Stimulated activated naive CD4-positive, alpha-beta T cell (primary cell): ENCODE data around the gene CAPRIN2.
A peak's percentile ranks its signal among the peaks of the same experiment; 100 is the strongest.

ENCODE experiments used
- DNase-seq, 6 experiments: peaks; one replicate each; lab custom pipeline; 2025; lab: John Stamatoyannopoulos, UW

Gene CAPRIN2

GRCh38 chr12:30754750-30755394 is at the start of gene CAPRIN2:
Gene CAPRIN2 (minus strand): TSS chr12:30754951. CDS start chr12:30753520, 1,431 bp downstream.
- peak; percentile 85 to 90 (median 89) for DNase-seq

GRCh38 chr12:30797689-30798088 is 42.9 kb upstream of the CAPRIN2 start:
- DNase-seq, result no peak

GRCh38 chr12:30796891-30797371 is 42.2 kb upstream of the CAPRIN2 start:
- DNase-seq, result no peak

GRCh38 chr12:30796313-30796780 is 41.6 kb upstream of the CAPRIN2 start:
- no peak for DNase-seq

GRCh38 chr12:30795410-30796312 is 40.9 kb upstream of the CAPRIN2 start:
- DNase-seq, result peak in 1 of 6 experiments; percentile 5

GRCh38 chr12:30794591-30795409 is 40.0 kb upstream of the CAPRIN2 start:
- no peak for DNase-seq

GRCh38 chr12:30794020-30794419 is 39.3 kb upstream of the CAPRIN2 start:
- no peak for DNase-seq

GRCh38 chr12:30792648-30793499 is 38.1 kb upstream of the CAPRIN2 start:
- no peak for DNase-seq

- no peak for DNase-seq
These were observed 37.3 kb upstream of the CAPRIN2 start for GRCh38 chr12:30792085-30792484.

GRCh38 chr12:30788754-30789153 is 34.0 kb upstream of the CAPRIN2 start:
- DNase-seq, result no peak

GRCh38 chr12:30785630-30786029 is 30.9 kb upstream of the CAPRIN2 start:
- no peak for DNase-seq

GRCh38 chr12:30784508-30784907 is 29.8 kb upstream of the CAPRIN2 start:
- DNase-seq, result no peak

GRCh38 chr12:30783946-30784345 is 29.2 kb upstream of the CAPRIN2 start:
- DNase-seq, result no peak

GRCh38 chr12:30782316-30783173 is 27.8 kb upstream of the CAPRIN2 start:
- DNase-seq, result no peak

- no peak for DNase-seq
These were observed 24.8 kb upstream of the CAPRIN2 start for GRCh38 chr12:30779578-30779977.

GRCh38 chr12:30779178-30779577 is 24.4 kb upstream of the CAPRIN2 start:
- no peak for DNase-seq

GRCh38 chr12:30774599-30774998 is 19.8 kb upstream of the CAPRIN2 start:
- DNase-seq, result no peak

- no peak for DNase-seq
These were observed 15.1 kb upstream of the CAPRIN2 start for GRCh38 chr12:30769802-30770201.

- DNase-seq, result no peak
These were observed 9.5 kb upstream of the CAPRIN2 start for GRCh38 chr12:30764251-30764650.

- DNase-seq, result no peak
These were observed 8.3 kb upstream of the CAPRIN2 start for GRCh38 chr12:30763053-30763452.
